ENCODE measurements around the gene PRKAG1.

DNA sequence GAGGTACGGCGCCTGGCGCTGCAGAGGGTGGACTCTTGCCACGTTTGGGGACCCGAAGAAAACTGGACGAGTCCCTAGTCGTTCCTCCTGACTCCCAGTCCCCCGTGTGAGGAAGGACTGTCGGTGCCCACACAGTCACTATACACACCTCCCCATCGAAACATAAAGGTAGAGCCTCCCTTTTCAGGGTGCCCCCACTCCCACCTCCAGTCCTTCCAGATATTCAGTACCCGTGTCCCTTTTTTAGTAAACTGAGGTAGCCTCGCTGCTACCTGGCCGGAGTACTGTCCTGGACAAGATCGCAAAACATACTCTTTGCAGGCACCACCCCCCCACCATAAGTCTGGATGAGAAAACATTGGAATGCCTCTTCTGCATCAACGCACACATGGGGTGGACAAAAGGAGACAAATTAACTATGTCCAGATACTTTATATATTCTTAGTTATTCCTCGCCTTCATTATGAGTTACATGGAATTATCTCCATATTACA is 42.6 kb upstream of the PRKAG1 start:
- TF ChIP-seq, protein P1, sequence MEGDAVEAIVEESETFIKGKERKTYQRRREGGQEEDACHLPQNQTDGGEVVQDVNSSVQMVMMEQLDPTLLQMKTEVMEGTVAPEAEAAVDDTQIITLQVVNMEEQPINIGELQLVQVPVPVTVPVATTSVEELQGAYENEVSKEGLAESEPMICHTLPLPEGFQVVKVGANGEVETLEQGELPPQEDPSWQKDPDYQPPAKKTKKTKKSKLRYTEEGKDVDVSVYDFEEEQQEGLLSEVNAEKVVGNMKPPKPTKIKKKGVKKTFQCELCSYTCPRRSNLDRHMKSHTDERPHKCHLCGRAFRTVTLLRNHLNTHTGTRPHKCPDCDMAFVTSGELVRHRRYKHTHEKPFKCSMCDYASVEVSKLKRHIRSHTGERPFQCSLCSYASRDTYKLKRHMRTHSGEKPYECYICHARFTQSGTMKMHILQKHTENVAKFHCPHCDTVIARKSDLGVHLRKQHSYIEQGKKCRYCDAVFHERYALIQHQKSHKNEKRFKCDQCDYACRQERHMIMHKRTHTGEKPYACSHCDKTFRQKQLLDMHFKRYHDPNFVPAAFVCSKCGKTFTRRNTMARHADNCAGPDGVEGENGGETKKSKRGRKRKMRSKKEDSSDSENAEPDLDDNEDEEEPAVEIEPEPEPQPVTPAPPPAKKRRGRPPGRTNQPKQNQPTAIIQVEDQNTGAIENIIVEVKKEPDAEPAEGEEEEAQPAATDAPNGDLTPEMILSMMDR (IDR thresholded peaks at IDR 0.05): no peak
- TF ChIP-seq POLR2A (IDR thresholded peaks at IDR 0.05) (no peak), POLR2AphosphoS5 (IDR thresholded peaks at IDR 0.05) (no peak)
